Activated CD8-positive, alpha-beta T cell treated with anti-CD3 and anti-CD28 coated beads for 36 hours (primary cell): ENCODE data around the gene CBR3. TPM values are rescaled to one million over a fixed set of nuclear protein-coding genes. Genes with fewer than 3 reads are reported as not detected.

Experiments
- ATAC-seq: fragments of 200-7000 bp; cut with Tn5 transposase; one replicate; pipeline ENCODE4 v1.10.0; 2021; ENCODE audit warnings: mild to moderate bottlenecking, moderate library complexity
- CTCF ChIA-PET: fragments of 350-600 bp; sonication (Branson Sonifier 250); formaldehyde crosslinking; loops from one replicate; lab custom pipeline; 2021; ENCODE audit warnings: antibody characterized with exemption; lab: Charles Lee
- POLR2A ChIA-PET: fragments of 350-600 bp; sonication (Branson Sonifier 250); formaldehyde crosslinking; loops from one replicate; lab custom pipeline; 2021; ENCODE audit warnings: antibody characterized with exemption; lab: Charles Lee
- DNase-seq: peaks from one replicate; pipeline ENCODE4 v3.0.0-alpha.2; 2020
- H3K27ac Mint-ChIP-seq: one replicate; pipeline ENCODE4 v1.8.0; 2021; ENCODE audit warnings: mild to moderate bottlenecking, mixed read lengths
- H3K27me3 Mint-ChIP-seq: one replicate; pipeline ENCODE4 v1.8.0; 2021; ENCODE audit warnings: mixed read lengths
- H3K36me3 Mint-ChIP-seq: one replicate; pipeline ENCODE4 v1.8.0; 2021; ENCODE audit warnings: low read depth, mixed read lengths
- H3K4me1 Mint-ChIP-seq: one replicate; pipeline ENCODE4 v1.8.0; 2021; ENCODE audit warnings: low read depth, mixed read lengths
- H3K4me3 Mint-ChIP-seq: one replicate; pipeline ENCODE4 v1.8.0; 2021; ENCODE audit warnings: mild to moderate bottlenecking, moderate library complexity, mixed read lengths
- H3K9me3 Mint-ChIP-seq: one replicate; pipeline ENCODE4 v1.8.0; 2021; ENCODE audit warnings: mixed read lengths
- intact Hi-C: fragments of 100-400 bp; cut with micrococcal nuclease; formaldehyde crosslinking; loops from one replicate; pipeline ENCODE4 v1.10.0; 2022
- total RNA-seq, 2 experiments: library from RNA; stranded (reverse); gene quantifications; one replicate each; pipeline ENCODE4 v1.2.3, GENCODE V29; 2021
- TF ChIP-seq, protein P1 (sequence below): fragments of 200-600 bp; IDR thresholded peaks from one replicate; pipeline ENCODE4 v1.8.0; 2022; ENCODE audit warnings: antibody characterized with exemption, mild to moderate bottlenecking

CBR3 gene
- total RNA-seq, 2 experiments from 2014 or later: 13.5 to 14.8 TPM

DNA sequence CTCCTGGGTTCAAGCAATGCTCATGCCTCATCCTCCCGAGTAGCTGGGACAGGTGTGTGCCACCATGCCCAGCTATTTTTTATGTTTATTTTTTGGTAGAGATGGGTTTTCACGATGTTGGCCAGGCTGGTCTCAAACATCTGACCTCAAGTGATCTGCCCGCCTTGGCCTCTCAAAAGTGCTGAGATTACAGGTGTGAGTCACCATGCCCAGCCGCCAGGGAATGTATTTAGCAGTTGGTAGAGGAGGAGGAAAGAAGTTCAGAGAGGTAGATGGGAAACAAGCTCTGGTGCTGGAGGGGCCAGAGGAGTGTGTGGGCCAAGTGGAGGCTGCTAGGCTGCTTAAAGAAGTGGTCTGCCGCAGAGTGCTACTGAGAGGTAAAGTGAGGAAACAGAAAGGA, 27.8 kb downstream of the CBR3 start:
- ChIA-PET POLR2A (no interaction called here), CTCF (interaction anchor here (1.3 kb wide), 1 partner anchor 20 kb away, joined by 3 read pairs; no protein-coding TSS in a partner anchor)
- DNase-seq (no peak), ATAC-seq (no peak)
- Mint-ChIP-seq H3K9me3 (no peaks in the 10 kb centered on the region), H3K27ac (no peak overlapping the region), H3K27me3 (no peaks in the 10 kb centered on the region), H3K36me3 (peaks cover 9% of the 10 kb centered on the region), H3K4me3 (no peak overlapping the region), H3K4me1 (peaks cover 21% of the 10 kb centered on the region)
- TF ChIP-seq, protein P1, sequence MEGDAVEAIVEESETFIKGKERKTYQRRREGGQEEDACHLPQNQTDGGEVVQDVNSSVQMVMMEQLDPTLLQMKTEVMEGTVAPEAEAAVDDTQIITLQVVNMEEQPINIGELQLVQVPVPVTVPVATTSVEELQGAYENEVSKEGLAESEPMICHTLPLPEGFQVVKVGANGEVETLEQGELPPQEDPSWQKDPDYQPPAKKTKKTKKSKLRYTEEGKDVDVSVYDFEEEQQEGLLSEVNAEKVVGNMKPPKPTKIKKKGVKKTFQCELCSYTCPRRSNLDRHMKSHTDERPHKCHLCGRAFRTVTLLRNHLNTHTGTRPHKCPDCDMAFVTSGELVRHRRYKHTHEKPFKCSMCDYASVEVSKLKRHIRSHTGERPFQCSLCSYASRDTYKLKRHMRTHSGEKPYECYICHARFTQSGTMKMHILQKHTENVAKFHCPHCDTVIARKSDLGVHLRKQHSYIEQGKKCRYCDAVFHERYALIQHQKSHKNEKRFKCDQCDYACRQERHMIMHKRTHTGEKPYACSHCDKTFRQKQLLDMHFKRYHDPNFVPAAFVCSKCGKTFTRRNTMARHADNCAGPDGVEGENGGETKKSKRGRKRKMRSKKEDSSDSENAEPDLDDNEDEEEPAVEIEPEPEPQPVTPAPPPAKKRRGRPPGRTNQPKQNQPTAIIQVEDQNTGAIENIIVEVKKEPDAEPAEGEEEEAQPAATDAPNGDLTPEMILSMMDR: no peak
- intact Hi-C loops: no loop called here

DNA sequence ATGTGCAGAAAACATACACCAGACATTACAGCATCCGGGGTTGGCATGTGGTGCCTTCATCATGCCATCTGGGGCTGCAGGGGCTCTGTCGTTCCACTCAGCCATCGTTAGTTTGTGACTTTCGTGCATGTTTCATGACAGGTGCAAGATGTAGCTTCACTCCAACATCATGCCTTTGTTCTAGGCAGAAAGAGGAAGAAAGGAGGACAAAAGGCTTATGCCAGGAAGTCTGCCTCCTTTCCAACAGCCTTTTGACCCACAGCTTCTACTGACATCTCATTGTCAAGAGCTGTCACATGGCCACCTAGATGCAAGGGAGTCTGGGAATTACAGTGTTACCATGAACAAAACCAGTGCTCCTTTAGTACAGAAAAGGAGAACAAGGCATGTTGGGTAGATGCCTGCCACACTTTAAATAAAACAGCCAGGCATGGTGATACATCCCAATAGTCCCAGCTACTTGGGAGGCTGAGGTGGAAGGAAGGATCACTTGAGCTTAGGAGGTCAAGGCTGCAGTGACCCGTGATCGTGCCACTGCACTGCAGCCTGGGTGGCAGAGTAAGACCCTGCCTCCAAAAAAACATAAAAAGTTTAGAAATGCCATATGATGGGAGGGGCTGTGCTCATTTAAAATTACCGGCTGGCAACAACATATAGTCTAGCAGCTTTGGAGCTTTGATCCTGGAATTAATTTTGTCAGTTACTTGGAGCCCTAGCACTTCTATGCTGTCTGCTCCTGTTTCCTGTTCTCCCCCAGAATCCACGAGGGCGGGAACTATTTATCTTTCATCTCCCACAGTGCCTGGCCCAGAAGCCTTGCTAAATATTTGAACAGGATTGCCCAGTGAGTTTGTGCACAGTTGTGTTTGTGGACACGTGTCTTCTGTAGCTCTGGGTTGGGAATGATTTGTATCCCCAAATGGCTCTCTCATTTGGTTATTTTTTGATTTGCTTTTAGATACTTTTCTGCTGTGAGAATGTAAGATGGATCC, 29.2 kb downstream of the CBR3 start:
- Mint-ChIP-seq H3K27me3 (no peaks in the 10 kb centered on the region), H3K36me3 (peaks cover 15% of the 10 kb centered on the region), H3K4me1 (peaks cover 15% of the 10 kb centered on the region), H3K9me3 (no peaks in the 10 kb centered on the region), H3K4me3 (no peak overlapping the region), H3K27ac (no peak overlapping the region)
- ChIA-PET POLR2A (interaction anchor here (1.7 kb wide), 1 partner anchor 9 kb away, joined by 4 read pairs; no protein-coding TSS in a partner anchor), CTCF (interaction anchor here (0.8 to 1.5 kb wide), 4 partner anchors 10 to 166 kb away, joined by 3 to 6 read pairs (median 3); no protein-coding TSS in a partner anchor)
- intact Hi-C loops: no loop called here
- TF ChIP-seq, protein P1: no peak
- ATAC-seq (no peak), DNase-seq (no peak)

DNA sequence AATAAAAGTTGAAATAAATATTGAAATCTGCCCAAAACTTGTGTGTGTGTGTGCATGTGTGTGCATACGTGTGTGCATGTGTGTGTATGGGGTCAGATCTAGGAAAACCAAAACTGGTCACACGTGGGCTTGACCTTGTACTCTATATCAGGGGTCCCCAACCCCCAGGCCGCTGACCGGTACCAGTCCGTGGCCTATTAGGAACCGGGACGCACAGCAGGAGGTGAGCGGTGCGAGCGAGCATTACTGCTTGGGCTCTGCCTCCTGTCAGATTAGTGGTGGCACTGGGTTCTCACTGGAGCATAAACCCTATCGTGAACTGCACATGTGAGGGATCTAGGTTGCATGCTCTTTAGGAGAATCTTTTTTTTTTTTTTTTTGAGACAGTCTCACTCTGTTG, 30.5 kb downstream of the CBR3 start:
- no peak for ATAC-seq
- Mint-ChIP-seq H3K4me3 (no peak overlapping the region), H3K27ac (no peak overlapping the region), H3K4me1 (peaks cover 10% of the 10 kb centered on the region), H3K9me3 (no peaks in the 10 kb centered on the region), H3K27me3 (no peaks in the 10 kb centered on the region), H3K36me3 (peaks cover 18% of the 10 kb centered on the region)
- intact Hi-C loops: no loop called here
- ChIA-PET CTCF (no interaction called here), POLR2A (no interaction called here)
- DNase-seq: no peak
- TF ChIP-seq, protein P1: no peak

DNA sequence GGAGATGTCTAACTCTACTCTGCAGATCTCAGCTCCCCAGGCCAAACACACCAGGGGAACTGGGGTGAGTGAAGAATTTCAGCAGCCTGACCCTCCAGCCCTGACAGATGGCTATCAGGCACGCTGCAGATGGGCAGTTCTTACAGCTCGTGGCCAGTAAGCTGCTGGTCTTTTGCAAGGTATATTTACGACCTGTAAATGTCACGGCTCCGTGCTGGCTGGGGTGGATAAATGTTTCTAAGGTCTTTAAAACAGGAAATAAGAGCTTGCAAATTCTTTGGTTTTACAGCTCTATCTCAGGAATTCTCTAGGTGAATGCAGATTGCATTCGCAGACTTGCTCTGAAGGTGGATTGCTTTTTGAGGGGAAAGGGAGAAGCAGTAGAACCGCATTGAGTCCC, 31.8 kb downstream of the CBR3 start:
- Mint-ChIP-seq H3K36me3 (peaks cover 18% of the 10 kb centered on the region), H3K9me3 (no peaks in the 10 kb centered on the region), H3K4me3 (no peak overlapping the region), H3K4me1 (peaks cover 8% of the 10 kb centered on the region), H3K27me3 (no peaks in the 10 kb centered on the region), H3K27ac (no peak overlapping the region)
- no peak for ATAC-seq
- CTCF ChIA-PET: interaction anchor here (1.2 kb wide), 1 partner anchor 9 kb away, joined by 4 read pairs; no protein-coding TSS in a partner anchor
- intact Hi-C loops: no loop called here
- no peak for DNase-seq
- TF ChIP-seq, protein P1: no peak
- POLR2A ChIA-PET: no interaction called here

DNA sequence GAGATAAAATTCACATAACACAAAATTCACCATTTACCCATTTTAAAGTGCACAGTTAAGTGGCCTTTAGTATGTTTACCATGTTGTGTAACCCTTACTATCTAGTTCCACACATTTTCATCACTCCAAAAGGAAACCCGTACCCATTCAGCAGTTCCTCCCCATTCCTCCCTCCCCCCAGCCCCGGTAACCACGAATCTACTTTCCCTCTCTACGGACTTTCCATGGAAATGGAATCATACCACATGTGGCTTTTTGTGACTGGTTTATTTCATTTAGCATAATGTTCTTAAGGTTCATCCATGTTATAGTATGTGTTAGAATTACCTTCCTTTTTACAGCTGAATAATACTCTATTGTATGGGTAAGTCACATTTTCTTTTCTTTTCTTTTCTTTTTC, 32.7 kb downstream of the CBR3 start:
- DNase-seq (no peak), ATAC-seq (no peak)
- Mint-ChIP-seq H3K9me3 (no peaks in the 10 kb centered on the region), H3K27ac (no peak overlapping the region), H3K4me3 (no peak overlapping the region), H3K27me3 (no peaks in the 10 kb centered on the region), H3K4me1 (peaks cover 8% of the 10 kb centered on the region), H3K36me3 (peaks cover 18% of the 10 kb centered on the region)
- ChIA-PET POLR2A (no interaction called here), CTCF (no interaction called here)
- TF ChIP-seq, protein P1: no peak
- intact Hi-C loops: no loop called here
